ENCODE results near the gene TLR1. TPM values are rescaled to one million over a fixed set of nuclear protein-coding genes. Genes with fewer than 3 reads are reported as not detected.
A peak's percentile ranks its signal among the peaks of the same experiment; 100 is the strongest.
"Not testable (repeated sequence)": the region's sequence is repeated elsewhere in the genome, so short reads cannot be mapped to it uniquely, and the experiment has no call there.

TLR1 gene
- total RNA-seq, 4 donors from 2014 or later = 15.7 to 29.7 (median 22.8) TPM

GRCh38 chr4:38818441-38818976 is 13.9 kb upstream of the TLR1 start:
- WGBS, 2 donors = 67 to 71% methylated on average over 5 of the region's 5 CpGs
- Histone ChIP-seq H3K36me3 (no peaks in the 10 kb centered on the region), H3K4me1 (peaks cover 0 to 21% (median 8%) of the 10 kb centered on the region in 4 donors), H3K27me3 (no peaks in the 10 kb centered on the region), H3K4me3 (no peak overlapping the region), H3K27ac (no peak overlapping the region), H3K9me3 (peaks cover 0 to 5% (median 0%) of the 10 kb centered on the region in 4 donors)
- DNase-seq (ENCODE audit: low spot score in 2 of 2) = no peak
- TF ChIP-seq CTCF (IDR thresholded peaks at IDR 0.05) (no peak), POLR2A (IDR thresholded peaks at IDR 0.05) (no peak), EP300 (IDR thresholded peaks at IDR 0.05) (no peak)

GRCh38 chr4:38815885-38816782 is 11.5 kb upstream of the TLR1 start:
- DNase-seq (ENCODE audit: low spot score in 2 of 2) = no peak
- peak in 1 of 2 donors; percentile 43 for TF ChIP-seq POLR2A (IDR thresholded peaks at IDR 0.05)
- TF ChIP-seq EP300 (IDR thresholded peaks at IDR 0.05) = peak in 1 of 2 donors; percentile 57
- TF ChIP-seq CTCF (IDR thresholded peaks at IDR 0.05) = no peak
- Histone ChIP-seq H3K27me3 (no peaks in the 10 kb centered on the region), H3K27ac (peak overlapping the region; percentile 8 to 88 (median 78)), H3K9me3 (peaks cover 0 to 5% (median 0%) of the 10 kb centered on the region in 4 donors), H3K36me3 (no peaks in the 10 kb centered on the region), H3K4me3 (peak overlapping the region in 1 of 4 donors; percentile 5), H3K4me1 (peaks cover 0 to 21% (median 8%) of the 10 kb centered on the region in 4 donors)
- WGBS, 2 donors = 33 to 49% methylated on average over 3 of the region's 3 CpGs

- 76 to 82% methylated on average over 3 of the region's 3 CpGs for WGBS, 2 donors
- Histone ChIP-seq H3K9me3 (peaks cover 0 to 5% (median 0%) of the 10 kb centered on the region in 4 donors), H3K36me3 (no peaks in the 10 kb centered on the region), H3K27ac (peak overlapping the region in 1 of 4 donors; percentile 88), H3K4me1 (peaks cover 0 to 14% (median 5%) of the 10 kb centered on the region in 4 donors), H3K27me3 (no peaks in the 10 kb centered on the region), H3K4me3 (no peak overlapping the region)
- DNase-seq (ENCODE audit: low spot score in 2 of 2) = no peak
- TF ChIP-seq EP300 (IDR thresholded peaks at IDR 0.05) (no peak), CTCF (IDR thresholded peaks at IDR 0.05) (no peak), POLR2A (IDR thresholded peaks at IDR 0.05) (no peak)
Measured at GRCh38 chr4:38814386-38814785, 9.8 kb upstream of the TLR1 start.

GRCh38 chr4:38811297-38811696 is 6.7 kb upstream of the TLR1 start:
- no peak for TF ChIP-seq CTCF (IDR thresholded peaks at IDR 0.05)
- no peak for TF ChIP-seq POLR2A (IDR thresholded peaks at IDR 0.05)
- TF ChIP-seq EP300 (IDR thresholded peaks at IDR 0.05) = no peak
- H3K27ac ChIP-seq = peak overlapping the region in 1 of 4 donors; percentile 19
- H3K4me1 ChIP-seq = peaks cover 0 to 11% (median under 1%) of the 10 kb centered on the region in 4 donors
- 89% methylated on average over 6 of the region's 6 CpGs for WGBS, 2 donors
- DNase-seq (ENCODE audit: low spot score in 2 of 2) = no peak
- peaks cover 0 to 5% (median 0%) of the 10 kb centered on the region in 4 donors for H3K9me3 ChIP-seq
- no peaks in the 10 kb centered on the region for H3K27me3 ChIP-seq
- H3K36me3 ChIP-seq = no peaks in the 10 kb centered on the region
- no peak overlapping the region for H3K4me3 ChIP-seq

DNA sequence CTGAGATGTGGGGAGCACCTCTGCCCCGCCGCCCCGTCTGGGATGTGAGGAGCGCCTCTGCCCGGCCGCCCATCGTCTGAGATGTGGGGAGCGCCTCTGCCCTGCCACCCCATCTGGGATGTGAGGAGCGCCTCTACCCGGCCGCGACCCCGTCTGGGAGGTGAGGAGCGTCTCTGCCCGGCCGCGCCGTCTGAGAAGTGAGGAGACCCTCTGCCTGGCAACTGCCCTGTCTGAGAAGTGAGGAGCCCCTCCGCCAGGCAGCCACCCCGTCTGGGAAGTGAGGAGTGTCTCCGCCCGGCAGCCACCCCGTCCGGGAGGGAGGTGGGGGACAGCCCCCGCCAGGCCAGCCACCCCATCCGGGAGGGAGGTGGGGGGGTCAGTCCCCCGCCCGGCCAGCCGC is 2.9 kb upstream of the TLR1 start:
- H3K9me3 ChIP-seq; H3K27me3 ChIP-seq; DNase-seq (ENCODE audit: low spot score in 2 of 2); H3K36me3 ChIP-seq; H3K4me3 ChIP-seq: not testable (repeated sequence)
- Histone ChIP-seq H3K4me1 (peaks cover 0 to 25% (median 14%) of the 10 kb centered on the region in 4 donors), H3K27ac (peak overlapping the region in 1 of 4 donors; percentile 10)
- WGBS, 2 donors = 98% methylated on average over 8 to 22 of the region's 29 CpGs

- H3K27me3 ChIP-seq; H3K4me3 ChIP-seq; DNase-seq (ENCODE audit: low spot score in 2 of 2); H3K9me3 ChIP-seq: not testable (repeated sequence)
- Histone ChIP-seq H3K36me3 (peaks cover 0 to 17% (median 0%) of the 10 kb centered on the region in 3 donors), H3K4me1 (peaks cover 0 to 25% (median 14%) of the 10 kb centered on the region in 4 donors), H3K27ac (peak overlapping the region in 3 of 4 donors; percentile 77 to 85 (median 79))
- WGBS, 2 donors = 85 to 93% methylated on average over 9 of the region's 9 CpGs
Measured at GRCh38 chr4:38806251-38806650, 1.7 kb upstream of the TLR1 start.

All from tibial nerve (tissue), 4 donors.